Stimulated activated naive CD8-positive, alpha-beta T cell treated with anti-CD3 and anti-CD28 coated beads, Interleukin-15, Interleukin-2, amounts not matched to agents 100 U/mL and 50 U/mL, for 24 hours (primary cell): Measurements from ENCODE around the gene G0S2.

Source experiments
- ATAC-seq: fragments of 150-1000 bp; cut with Tn5 transposase; one replicate; pipeline ENCODE4 v1.10.0; 2021
- DNase-seq: peaks from one replicate; pipeline ENCODE4 v3.0.0; 2021

G0S2 gene

GRCh38 chr1:209648931-209649776 lies 26.1 kb upstream of the G0S2 start:
- DNase-seq = no peak
- no peak for ATAC-seq

GRCh38 chr1:209650454-209650853 lies 24.8 kb upstream of the G0S2 start:
- DNase-seq (no peak), ATAC-seq (no peak)

GRCh38 chr1:209651138-209651587 lies 24.0 kb upstream of the G0S2 start:
- ATAC-seq = peak; percentile 87
- DNase-seq = peak; percentile 75

- ATAC-seq = no peak
Observed at GRCh38 chr1:209652121-209652735, 23.0 kb upstream of the G0S2 start, which contains the start of gene LAMB3. LAMB3 (minus strand) TSS chr1:209652425; CDS start chr1:209650944, 1,481 bp downstream.

GRCh38 chr1:209652873-209653401 lies 22.3 kb upstream of the G0S2 start:
- peak; percentile 72 for DNase-seq
- ATAC-seq = peak; percentile 65

More at GRCh38 chr1:209652121-209652735, 23.0 kb upstream of the G0S2 start, which contains the start of gene LAMB3:
- DNase-seq = no peak

GRCh38 chr1:209653915-209654351 lies 21.3 kb upstream of the G0S2 start:
- DNase-seq = no peak
- ATAC-seq = no peak

GRCh38 chr1:209655411-209656231 lies 19.6 kb upstream of the G0S2 start:
- DNase-seq (no peak), ATAC-seq (no peak)

GRCh38 chr1:209657140-209657879 lies 17.9 kb upstream of the G0S2 start:
- ATAC-seq (no peak), DNase-seq (no peak)

GRCh38 chr1:209657918-209658317 lies 17.3 kb upstream of the G0S2 start:
- no peak for ATAC-seq
- DNase-seq = no peak

- DNase-seq = no peak
- ATAC-seq = peak; percentile 92
Observed at GRCh38 chr1:209659909-209660308, 15.3 kb upstream of the G0S2 start.

GRCh38 chr1:209661071-209661470 lies 14.1 kb upstream of the G0S2 start:
- no peak for DNase-seq
- no peak for ATAC-seq

GRCh38 chr1:209662879-209663327 lies 12.3 kb upstream of the G0S2 start:
- ATAC-seq (no peak), DNase-seq (no peak)

GRCh38 chr1:209667103-209667502 lies 8.1 kb upstream of the G0S2 start:
- no peak for ATAC-seq
- no peak for DNase-seq

- DNase-seq (no peak), ATAC-seq (peak; percentile 68)
Observed at GRCh38 chr1:209667708-209668107, 7.5 kb upstream of the G0S2 start.

GRCh38 chr1:209670441-209671082 lies 4.7 kb upstream of the G0S2 start:
- no peak for DNase-seq
- no peak for ATAC-seq

GRCh38 chr1:209672705-209673630 lies 2.2 kb upstream of the G0S2 start:
- peak; percentile 40 for DNase-seq
- peak; percentile 79 for ATAC-seq

- no peak for DNase-seq
- no peak for ATAC-seq
Observed at GRCh38 chr1:209673631-209674417, 1.4 kb upstream of the G0S2 start.

GRCh38 chr1:209675565-209676154 lies 448 bp downstream of the G0S2 start:
- ATAC-seq (no peak), DNase-seq (peak; percentile 21)
